HFFc6 (cell line): ENCODE measurements around the gene GFER. TPM values are rescaled to one million over a fixed set of nuclear protein-coding genes. Genes with fewer than 3 reads are reported as not detected.
"Not testable (repeated sequence)": the region's sequence is repeated elsewhere in the genome, so short reads cannot be mapped to it uniquely, and the experiment has no call there.

Experiments
- DNase-seq: peaks from one replicate; pipeline ENCODE4 v3.0.0-alpha.2; 2018
- H3K27ac Mint-ChIP-seq: 2 replicates; pipeline ENCODE4 v1.8.0; 2020; ENCODE audit warnings: mild to moderate bottlenecking, mixed read lengths
- H3K27me3 Mint-ChIP-seq: 2 replicates; pipeline ENCODE4 v1.8.0; 2021; ENCODE audit warnings: mild to moderate bottlenecking, moderate library complexity, mixed read lengths; ENCODE audit not compliant: insufficient read depth
- H3K36me3 Mint-ChIP-seq: 2 replicates; pipeline ENCODE4 v1.8.0; 2021; ENCODE audit warnings: low read depth, mixed read lengths
- H3K4me1 Mint-ChIP-seq: 2 replicates; pipeline ENCODE4 v1.8.0; 2020; ENCODE audit warnings: low read depth, mixed read lengths
- H3K4me3 Mint-ChIP-seq: 2 replicates; pipeline ENCODE4 v1.8.0; 2020; ENCODE audit warnings: mild to moderate bottlenecking, moderate library complexity, mixed read lengths
- H3K9me3 Mint-ChIP-seq: 2 replicates; pipeline ENCODE4 v1.8.0; 2020; ENCODE audit warnings: mild to moderate bottlenecking, mixed read lengths
- total RNA-seq, 6 experiments: library from RNA; stranded (reverse); fragmentation: NEBNext Ultra II Directional; extraction: Animal tissue kit (Norgen Biotek cat#: 25700); gene quantifications; 2 replicates in 1 of 6; 3 replicates in 5 of 6; pipeline ENCODE4 v1.2.3, GENCODE V29; 2021
- TF ChIP-seq, protein P1 (sequence below): fragments of 200-600 bp; sonication (generic); IDR thresholded peaks from 2 replicates; pipeline ENCODE4 v1.5.0; 2021; ENCODE audit warnings: antibody characterized with exemption, mild to moderate bottlenecking

Gene GFER
- total RNA-seq, 6 experiments from 2014 or later = 28.8 to 45.5 (median 40.2) TPM

DNA sequence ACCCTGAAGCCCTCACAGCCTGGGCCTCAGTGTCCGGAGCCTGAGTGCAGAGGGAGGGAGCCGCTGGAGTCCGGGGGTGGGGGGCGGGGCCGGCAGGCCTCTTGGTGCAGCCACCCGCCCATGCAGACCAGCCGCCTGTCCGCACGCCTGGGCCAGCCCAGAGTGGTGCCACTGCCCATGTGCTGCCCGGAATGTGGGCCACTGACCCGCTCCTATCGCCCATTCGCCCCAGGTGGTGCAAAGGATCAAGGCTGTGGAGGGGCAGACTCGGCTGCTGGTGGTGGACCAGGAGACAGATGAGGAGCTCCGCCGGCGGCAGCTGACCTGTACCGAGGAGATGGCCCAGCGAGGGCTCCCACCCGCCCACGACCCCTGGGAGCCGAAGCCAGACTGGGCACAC is 45.4 kb downstream of the GFER start:
- DNase-seq = no peak
- Mint-ChIP-seq H3K36me3 (no peaks in the 10 kb centered on the region), H3K4me3 (no peak overlapping the region), H3K9me3 (no peaks in the 10 kb centered on the region), H3K4me1 (peaks cover 25% of the 10 kb centered on the region), H3K27ac (no peak overlapping the region), H3K27me3 (peaks cover 1% of the 10 kb centered on the region)
- TF ChIP-seq, protein P1, sequence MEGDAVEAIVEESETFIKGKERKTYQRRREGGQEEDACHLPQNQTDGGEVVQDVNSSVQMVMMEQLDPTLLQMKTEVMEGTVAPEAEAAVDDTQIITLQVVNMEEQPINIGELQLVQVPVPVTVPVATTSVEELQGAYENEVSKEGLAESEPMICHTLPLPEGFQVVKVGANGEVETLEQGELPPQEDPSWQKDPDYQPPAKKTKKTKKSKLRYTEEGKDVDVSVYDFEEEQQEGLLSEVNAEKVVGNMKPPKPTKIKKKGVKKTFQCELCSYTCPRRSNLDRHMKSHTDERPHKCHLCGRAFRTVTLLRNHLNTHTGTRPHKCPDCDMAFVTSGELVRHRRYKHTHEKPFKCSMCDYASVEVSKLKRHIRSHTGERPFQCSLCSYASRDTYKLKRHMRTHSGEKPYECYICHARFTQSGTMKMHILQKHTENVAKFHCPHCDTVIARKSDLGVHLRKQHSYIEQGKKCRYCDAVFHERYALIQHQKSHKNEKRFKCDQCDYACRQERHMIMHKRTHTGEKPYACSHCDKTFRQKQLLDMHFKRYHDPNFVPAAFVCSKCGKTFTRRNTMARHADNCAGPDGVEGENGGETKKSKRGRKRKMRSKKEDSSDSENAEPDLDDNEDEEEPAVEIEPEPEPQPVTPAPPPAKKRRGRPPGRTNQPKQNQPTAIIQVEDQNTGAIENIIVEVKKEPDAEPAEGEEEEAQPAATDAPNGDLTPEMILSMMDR = no peak

DNA sequence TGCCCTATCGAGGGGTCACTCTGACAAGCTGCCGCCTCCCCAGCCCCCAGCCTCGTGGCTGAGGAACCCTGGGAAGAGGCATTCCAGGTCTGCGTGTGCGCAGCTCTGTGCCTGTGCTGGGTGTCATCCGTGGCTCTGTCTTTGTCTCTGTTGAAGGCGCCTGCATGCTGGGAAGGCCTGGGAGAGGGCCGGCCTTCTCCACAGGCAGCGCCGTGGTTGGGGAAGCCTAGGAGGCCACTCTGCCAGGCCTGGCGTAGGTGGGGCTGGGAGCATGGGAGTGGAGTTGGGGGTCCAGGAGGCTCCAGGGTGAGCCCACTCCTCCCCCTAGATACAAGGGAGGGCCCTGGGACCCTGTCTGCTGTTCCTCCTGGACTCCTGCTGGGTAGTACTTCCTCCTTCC is 46.0 kb downstream of the GFER start:
- no peak overlapping the region for H3K4me3 Mint-ChIP-seq
- no peaks in the 10 kb centered on the region for H3K36me3 Mint-ChIP-seq
- H3K27ac Mint-ChIP-seq = no peak overlapping the region
- no peaks in the 10 kb centered on the region for H3K9me3 Mint-ChIP-seq
- H3K27me3 Mint-ChIP-seq = peaks cover 1% of the 10 kb centered on the region
- DNase-seq = no peak
- H3K4me1 Mint-ChIP-seq = peaks cover 28% of the 10 kb centered on the region
- TF ChIP-seq, protein P1 = no peak; the same call in 1 of the 2 replicates

DNA sequence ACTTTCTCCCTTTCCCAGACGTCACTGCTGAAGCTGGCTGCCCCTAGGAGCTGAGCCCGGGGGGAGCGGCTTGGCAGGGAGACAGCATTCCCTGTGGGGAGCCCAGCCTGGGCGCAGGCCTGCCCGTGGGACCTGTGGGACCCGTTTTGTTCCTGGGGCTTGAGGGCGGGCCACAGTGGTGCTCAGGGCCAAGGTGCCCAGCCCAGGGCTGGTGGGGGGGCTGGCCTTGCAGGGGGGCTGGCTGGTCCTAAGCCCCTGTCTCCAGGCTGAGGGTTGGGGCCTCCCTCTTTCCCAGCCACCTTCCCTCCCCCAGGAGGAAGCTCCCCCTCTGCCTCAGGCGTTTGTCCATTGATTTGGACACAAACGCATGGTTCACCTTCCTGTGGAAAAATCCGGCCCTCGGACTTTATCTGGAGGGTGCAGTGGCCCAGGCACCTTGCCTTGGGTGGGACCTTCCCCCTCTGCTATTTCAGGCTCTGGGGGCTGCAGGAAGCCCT is 47.1 kb downstream of the GFER start:
- Mint-ChIP-seq H3K27ac (no peak overlapping the region), H3K4me1 (peaks cover 29% of the 10 kb centered on the region), H3K9me3 (no peaks in the 10 kb centered on the region), H3K4me3 (no peak overlapping the region), H3K27me3 (peaks cover 1% of the 10 kb centered on the region), H3K36me3 (no peaks in the 10 kb centered on the region)
- DNase-seq = no peak
- TF ChIP-seq, protein P1 = no peak

DNA sequence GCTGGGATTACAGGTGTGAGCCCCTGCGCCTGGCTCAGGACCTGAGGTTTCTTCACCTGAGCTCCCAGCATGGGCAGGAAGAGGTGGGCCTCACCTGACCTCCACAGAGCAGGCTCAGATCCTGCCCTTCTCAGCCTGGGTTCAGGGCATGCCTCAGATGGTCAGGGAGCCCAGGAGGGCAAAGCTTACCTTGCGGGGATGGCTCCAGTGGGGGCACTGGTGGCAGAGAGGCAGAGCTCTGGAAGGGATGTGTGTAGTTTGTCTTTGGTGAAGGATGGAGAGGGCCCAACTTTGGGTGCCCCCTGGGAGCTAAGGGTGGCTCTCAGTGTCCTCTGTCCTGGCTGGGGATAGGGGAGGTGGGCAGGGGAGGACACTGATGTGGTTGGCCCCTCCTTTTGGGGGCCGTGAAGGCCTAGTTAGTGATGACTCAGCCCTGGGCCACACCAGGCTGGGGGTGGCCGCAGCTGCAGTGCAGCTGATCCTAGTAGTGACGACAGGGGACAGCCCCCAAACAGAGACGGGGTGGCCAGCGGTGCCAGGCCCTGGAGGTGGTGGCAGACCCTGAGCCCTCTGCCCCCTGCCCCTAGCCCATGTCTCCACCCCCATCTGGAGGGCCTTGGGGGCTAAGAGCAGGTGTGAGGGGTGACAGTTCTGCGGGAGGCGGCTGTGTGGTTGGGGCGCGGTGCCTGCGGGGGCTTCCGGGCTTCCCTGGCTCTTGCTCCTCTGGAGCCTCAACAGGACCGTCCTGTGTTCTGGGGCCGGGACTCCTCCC is 48.5 kb downstream of the GFER start:
- Mint-ChIP-seq H3K4me1 (peaks cover 28% of the 10 kb centered on the region), H3K27me3 (peaks cover 1% of the 10 kb centered on the region), H3K4me3 (peak overlapping the region; percentile 88), H3K9me3 (no peaks in the 10 kb centered on the region), H3K36me3 (no peaks in the 10 kb centered on the region), H3K27ac (peak overlapping the region; percentile 89)
- TF ChIP-seq, protein P1 = no peak
- peak; percentile 29 for DNase-seq

DNA sequence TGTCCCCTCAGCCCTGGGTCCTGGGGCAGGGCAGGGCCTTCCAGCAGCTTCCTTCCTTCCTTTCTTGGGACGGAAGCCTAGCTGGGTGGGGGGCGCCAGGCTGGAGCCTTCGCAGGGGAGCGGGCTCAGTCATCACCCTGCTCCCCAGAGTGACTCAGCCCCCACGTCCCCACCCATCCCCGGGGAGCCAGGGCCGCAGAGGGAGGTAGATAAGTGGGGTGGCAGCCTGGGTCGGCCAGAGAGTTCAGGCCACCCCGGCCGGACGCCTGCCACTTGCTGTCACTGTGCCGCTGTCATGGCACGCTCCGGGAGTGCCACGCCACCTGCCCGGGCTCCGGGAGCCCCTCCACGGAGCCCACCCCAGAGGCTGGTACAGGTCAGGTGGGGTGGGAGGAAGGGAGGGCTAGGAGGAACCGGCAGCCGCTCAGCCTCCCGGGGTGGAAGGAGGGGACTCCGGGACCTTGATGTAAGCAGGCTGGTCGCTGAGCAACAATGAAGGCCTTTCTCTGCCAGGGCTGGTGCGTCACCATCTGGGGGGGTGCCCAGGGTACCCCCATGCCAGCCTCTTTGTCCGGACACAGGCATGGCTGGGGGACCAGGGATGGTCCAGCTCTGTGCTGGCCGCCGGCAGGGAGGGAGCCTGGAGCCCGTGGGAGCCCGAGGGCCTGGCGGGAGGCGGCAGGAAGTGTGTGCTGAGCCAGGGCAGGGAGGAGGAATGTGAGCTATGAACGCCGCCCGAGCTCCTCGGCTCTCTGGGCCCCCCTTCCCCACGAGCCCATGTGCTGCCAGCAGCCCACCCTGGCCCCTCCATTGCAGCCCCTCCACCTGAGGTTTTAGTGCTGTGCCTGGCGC is 49.3 kb downstream of the GFER start:
- peak; percentile 76 for DNase-seq
- Mint-ChIP-seq H3K4me1 (peaks cover 27% of the 10 kb centered on the region), H3K4me3 (peak overlapping the region; percentile 88), H3K36me3 (no peaks in the 10 kb centered on the region), H3K27me3 (peaks cover 4% of the 10 kb centered on the region; the same call in 1 of the 2 replicates), H3K9me3 (no peaks in the 10 kb centered on the region), H3K27ac (peak overlapping the region; percentile 89)
- TF ChIP-seq, protein P1 = no peak

DNA sequence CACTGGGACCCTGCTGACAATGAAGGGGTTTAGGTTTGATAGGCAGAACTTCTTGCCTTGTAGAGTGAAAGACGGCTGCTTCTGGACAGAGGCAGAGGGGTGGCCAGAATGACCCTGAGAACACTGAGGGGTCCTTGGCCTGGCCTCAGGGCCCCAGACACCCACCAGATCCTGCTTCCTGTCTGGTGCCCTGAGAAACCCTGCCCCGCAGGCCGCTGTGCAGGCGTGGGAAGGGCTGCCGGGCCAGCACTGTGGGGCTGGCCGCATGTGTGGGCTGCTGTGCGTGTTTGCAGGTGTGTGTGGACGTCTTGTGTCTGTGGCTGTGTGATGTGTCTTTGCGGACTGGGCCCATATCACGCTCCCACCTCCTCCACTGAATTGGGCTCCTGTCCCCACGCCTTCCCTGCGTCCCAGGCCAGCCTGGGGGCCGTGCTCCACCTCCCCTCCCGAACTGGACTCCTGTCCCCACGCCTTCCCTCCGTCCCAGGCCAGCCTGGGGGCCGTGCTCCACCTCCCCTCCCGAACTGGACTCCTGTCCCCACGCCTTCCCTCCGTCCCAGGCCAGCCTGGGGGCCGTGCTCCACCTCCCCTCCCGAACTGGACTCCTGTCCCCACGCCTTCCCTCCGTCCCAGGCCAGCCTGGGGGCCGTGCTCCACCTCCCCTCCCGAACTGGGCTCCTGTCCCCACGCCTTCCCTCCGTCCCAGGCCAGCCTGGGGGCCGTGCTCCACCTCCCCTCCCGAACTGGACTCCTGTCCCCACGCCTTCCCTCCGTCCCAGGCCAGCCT is 50.1 kb downstream of the GFER start:
- not testable (repeated sequence) for H3K27me3 Mint-ChIP-seq, H3K36me3 Mint-ChIP-seq, H3K9me3 Mint-ChIP-seq
- H3K4me3 Mint-ChIP-seq = peak overlapping the region; percentile 88
- peak; percentile 27 for DNase-seq
- peak overlapping the region; percentile 91 for H3K27ac Mint-ChIP-seq
- H3K4me1 Mint-ChIP-seq = peaks cover 26% of the 10 kb centered on the region
